Measurements from ENCODE around the gene ITGB1BP1. TPM values are rescaled to one million over a fixed set of nuclear protein-coding genes. Genes with fewer than 3 reads are reported as not detected.

Gene ITGB1BP1
- total RNA-seq, 1 donor from 2014 or later: 59.3 TPM

Other genes with a start within 250 kb of the ITGB1BP1 start
- 48.6 and 51.8 TPM in 2 replicates for gene ASAP2, start 216.7 kb downstream of the ITGB1BP1 start, total RNA-seq
- 84.8 and 86.4 TPM in 2 replicates for gene CPSF3, start 126 bp upstream of the ITGB1BP1 start, total RNA-seq
- gene IAH1, start 51.0 kb upstream of the ITGB1BP1 start, total RNA-seq: 38.6 and 42.7 TPM in 2 replicates
- 39.6 and 39.9 TPM in 2 replicates for gene ADAM17, start 132.3 kb upstream of the ITGB1BP1 start, total RNA-seq
- 503 and 518 TPM in 2 replicates for gene YWHAQ, start 207.5 kb upstream of the ITGB1BP1 start, total RNA-seq